Kidney epithelial cell (primary cell): Measurements from ENCODE around the gene BDKRB1. TPM values are rescaled to one million over a fixed set of nuclear protein-coding genes. Genes with fewer than 3 reads are reported as not detected.

Source experiments
- DNase-seq: peaks from one replicate; pipeline ENCODE4 v3.0.0-alpha.2; 2010; ENCODE audit warnings: low read depth
- H3K27me3 ChIP-seq: 2 replicates; pipeline ENCODE4 v1.6.0; 2011; ENCODE audit warnings: low read length; ENCODE audit not compliant: control insufficient read depth, insufficient read depth
- H3K36me3 ChIP-seq: 2 replicates; pipeline ENCODE4 v1.5.1; 2011; ENCODE audit warnings: low read length; ENCODE audit not compliant: control insufficient read depth, insufficient read depth
- H3K4me3 ChIP-seq: 2 replicates; pipeline ENCODE4 v1.5.1; 2011; ENCODE audit warnings: low read depth, mild to moderate bottlenecking, control low read depth, low read length
- total RNA-seq: library from RNA; depleted of rRNA; stranded (reverse); fragments of >200 nt; gene quantifications from 2 replicates; pipeline ENCODE4 v1.2.3, GENCODE V29; 2015
- TF ChIP-seq, protein P1 (sequence below): IDR thresholded peaks from 2 replicates; pipeline ENCODE4 v1.5.1; 2011; ENCODE audit warnings: mild to moderate bottlenecking, moderate library complexity, low read length, control low read depth, inconsistent platforms; ENCODE audit not compliant: insufficient read depth, poor library complexity, severe bottlenecking

Gene BDKRB1
- total RNA-seq, 1 donor from 2014 or later: 0.17 TPM

DNA sequence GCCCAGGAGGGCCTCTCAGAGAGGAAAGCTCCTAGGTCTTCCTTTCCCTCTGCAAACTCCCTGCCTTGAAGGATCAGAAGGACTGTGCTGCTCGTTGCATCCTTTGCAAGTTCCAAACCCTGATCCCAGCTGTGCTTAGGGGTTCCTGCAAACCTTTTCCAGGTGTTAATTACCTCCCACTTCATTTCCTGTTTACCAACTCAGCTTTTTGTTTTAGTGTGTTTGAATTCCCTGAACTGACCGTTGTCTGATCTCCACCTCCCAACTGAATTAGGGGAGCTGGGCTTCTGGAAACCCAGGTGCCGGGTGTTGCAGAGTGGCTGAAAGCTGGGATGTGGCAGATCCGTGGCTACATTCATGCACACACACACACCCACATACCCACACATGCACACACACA is 20.6 kb upstream of the BDKRB1 start:
- DNase-seq: no peak
- H3K4me3 ChIP-seq: no peak overlapping the region
- no peaks in the 10 kb centered on the region for H3K27me3 ChIP-seq
- TF ChIP-seq, protein P1, sequence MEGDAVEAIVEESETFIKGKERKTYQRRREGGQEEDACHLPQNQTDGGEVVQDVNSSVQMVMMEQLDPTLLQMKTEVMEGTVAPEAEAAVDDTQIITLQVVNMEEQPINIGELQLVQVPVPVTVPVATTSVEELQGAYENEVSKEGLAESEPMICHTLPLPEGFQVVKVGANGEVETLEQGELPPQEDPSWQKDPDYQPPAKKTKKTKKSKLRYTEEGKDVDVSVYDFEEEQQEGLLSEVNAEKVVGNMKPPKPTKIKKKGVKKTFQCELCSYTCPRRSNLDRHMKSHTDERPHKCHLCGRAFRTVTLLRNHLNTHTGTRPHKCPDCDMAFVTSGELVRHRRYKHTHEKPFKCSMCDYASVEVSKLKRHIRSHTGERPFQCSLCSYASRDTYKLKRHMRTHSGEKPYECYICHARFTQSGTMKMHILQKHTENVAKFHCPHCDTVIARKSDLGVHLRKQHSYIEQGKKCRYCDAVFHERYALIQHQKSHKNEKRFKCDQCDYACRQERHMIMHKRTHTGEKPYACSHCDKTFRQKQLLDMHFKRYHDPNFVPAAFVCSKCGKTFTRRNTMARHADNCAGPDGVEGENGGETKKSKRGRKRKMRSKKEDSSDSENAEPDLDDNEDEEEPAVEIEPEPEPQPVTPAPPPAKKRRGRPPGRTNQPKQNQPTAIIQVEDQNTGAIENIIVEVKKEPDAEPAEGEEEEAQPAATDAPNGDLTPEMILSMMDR: no peak
- no peaks in the 10 kb centered on the region for H3K36me3 ChIP-seq

GRCh38 chr14:96237641-96238040 is 18.4 kb upstream of the BDKRB1 start:
- peaks cover 3% of the 10 kb centered on the region for H3K27me3 ChIP-seq
- TF ChIP-seq, protein P1: no peak
- no peak overlapping the region for H3K4me3 ChIP-seq
- no peaks in the 10 kb centered on the region for H3K36me3 ChIP-seq
- DNase-seq: no peak

DNA sequence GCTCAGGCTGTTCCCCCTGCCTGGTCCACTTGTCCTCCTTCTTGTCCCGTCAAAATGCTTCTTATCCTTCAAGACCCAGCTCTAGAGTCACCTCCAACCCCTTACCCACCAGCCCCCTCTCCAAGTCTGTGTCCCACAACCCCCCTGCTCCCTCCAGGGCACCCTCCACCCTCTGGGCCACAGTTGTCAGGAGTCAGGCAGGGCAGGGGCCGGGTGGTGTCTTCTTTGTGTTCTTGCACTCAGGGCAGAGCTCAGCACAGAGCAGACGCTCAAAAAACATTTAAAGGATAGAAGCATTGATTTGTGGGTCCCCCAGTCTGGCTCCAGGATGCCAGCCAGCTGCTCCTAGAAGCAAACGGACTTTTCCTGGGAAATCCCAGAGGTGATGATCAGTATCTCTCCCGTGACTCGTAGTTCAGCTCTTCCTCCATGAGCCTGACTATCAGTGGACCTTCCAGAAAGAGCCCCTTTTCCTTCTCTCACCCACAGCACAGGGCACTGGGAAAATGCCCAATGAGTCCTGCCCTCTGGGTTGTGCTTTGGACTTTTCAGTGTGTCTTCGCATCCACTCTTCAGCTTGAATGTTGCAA is 17.2 kb upstream of the BDKRB1 start:
- TF ChIP-seq, protein P1: no peak
- Histone ChIP-seq H3K4me3 (no peak overlapping the region), H3K27me3 (peaks cover 3% of the 10 kb centered on the region), H3K36me3 (no peaks in the 10 kb centered on the region)
- DNase-seq: no peak

GRCh38 chr14:96239711-96240141 is 16.3 kb upstream of the BDKRB1 start:
- DNase-seq: no peak
- Histone ChIP-seq H3K27me3 (peaks cover 3% of the 10 kb centered on the region), H3K36me3 (no peaks in the 10 kb centered on the region), H3K4me3 (no peak overlapping the region)
- TF ChIP-seq, protein P1: no peak

DNA sequence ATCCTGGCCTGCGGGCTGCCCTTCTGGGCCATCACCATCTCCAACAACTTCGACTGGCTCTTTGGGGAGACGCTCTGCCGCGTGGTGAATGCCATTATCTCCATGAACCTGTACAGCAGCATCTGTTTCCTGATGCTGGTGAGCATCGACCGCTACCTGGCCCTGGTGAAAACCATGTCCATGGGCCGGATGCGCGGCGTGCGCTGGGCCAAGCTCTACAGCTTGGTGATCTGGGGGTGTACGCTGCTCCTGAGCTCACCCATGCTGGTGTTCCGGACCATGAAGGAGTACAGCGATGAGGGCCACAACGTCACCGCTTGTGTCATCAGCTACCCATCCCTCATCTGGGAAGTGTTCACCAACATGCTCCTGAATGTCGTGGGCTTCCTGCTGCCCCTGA is 15.4 kb upstream of the BDKRB1 start:
- no peak for DNase-seq
- no peaks in the 10 kb centered on the region for H3K36me3 ChIP-seq
- H3K4me3 ChIP-seq: no peak overlapping the region
- TF ChIP-seq, protein P1: no peak
- H3K27me3 ChIP-seq: peaks cover 3% of the 10 kb centered on the region

GRCh38 chr14:96242126-96242525 is 13.9 kb upstream of the BDKRB1 start:
- Histone ChIP-seq H3K36me3 (no peaks in the 10 kb centered on the region), H3K4me3 (no peak overlapping the region), H3K27me3 (peaks cover 3% of the 10 kb centered on the region)
- no peak for DNase-seq
- TF ChIP-seq, protein P1: no peak
